ENCODE measurements around the gene ESRRA. TPM values are rescaled to one million over a fixed set of nuclear protein-coding genes. Genes with fewer than 3 reads are reported as not detected.

ESRRA gene
- total RNA-seq, 1 experiment from 2014 or later: 53.4 TPM

- no peak for TF ChIP-seq CTCF (IDR thresholded peaks at IDR 0.05; ENCODE audit: unreplicated experiment)
- H3K36me3 Mint-ChIP-seq (ENCODE audit: insufficient read depth, unreplicated experiment): peaks cover 57% of the 10 kb centered on the region
- H3K4me1 Mint-ChIP-seq (ENCODE audit: low read depth, unreplicated experiment): peaks cover 35% of the 10 kb centered on the region
These were observed 55.2 kb downstream of the ESRRA start for GRCh38 chr11:64360448-64360921.

GRCh38 chr11:64361659-64362058, 56.3 kb downstream of the ESRRA start:
- Mint-ChIP-seq H3K27me3 (ENCODE audit: unreplicated experiment) (no peaks in the 10 kb centered on the region), H3K4me1 (ENCODE audit: low read depth, unreplicated experiment) (peaks cover 35% of the 10 kb centered on the region), H3K27ac (ENCODE audit: unreplicated experiment) (no peak overlapping the region), H3K36me3 (ENCODE audit: insufficient read depth, unreplicated experiment) (peaks cover 69% of the 10 kb centered on the region), H3K4me3 (ENCODE audit: low read depth, unreplicated experiment) (no peak overlapping the region), H3K9me3 (ENCODE audit: low read depth, unreplicated experiment) (no peaks in the 10 kb centered on the region)
- no peak for DNase-seq
- no peak for TF ChIP-seq CTCF (IDR thresholded peaks at IDR 0.05; ENCODE audit: unreplicated experiment)
- intact Hi-C loops (cut with micrococcal nuclease; ENCODE audit: unreplicated experiment): no loop called here
- CTCF ChIA-PET: no interaction called here
- no TSS peak for BruUV-seq (replicated peaks)

More at GRCh38 chr11:64360448-64360921, 55.2 kb downstream of the ESRRA start:
- H3K27me3 Mint-ChIP-seq (ENCODE audit: unreplicated experiment): no peaks in the 10 kb centered on the region
- H3K9me3 Mint-ChIP-seq (ENCODE audit: low read depth, unreplicated experiment): no peaks in the 10 kb centered on the region
- peak overlapping the region; percentile 80 for H3K4me3 Mint-ChIP-seq (ENCODE audit: low read depth, unreplicated experiment)
- intact Hi-C loops (cut with micrococcal nuclease; ENCODE audit: unreplicated experiment): no loop called here
- DNase-seq: no peak
- H3K27ac Mint-ChIP-seq (ENCODE audit: unreplicated experiment): no peak overlapping the region
- no TSS peak for BruUV-seq (replicated peaks)
- CTCF ChIA-PET: no interaction called here

- no TSS peak for BruUV-seq (replicated peaks)
- H3K9me3 Mint-ChIP-seq (ENCODE audit: low read depth, unreplicated experiment): no peaks in the 10 kb centered on the region
- peaks cover 73% of the 10 kb centered on the region for H3K36me3 Mint-ChIP-seq (ENCODE audit: insufficient read depth, unreplicated experiment)
- intact Hi-C loops (cut with micrococcal nuclease; ENCODE audit: unreplicated experiment): no loop called here
- DNase-seq: no peak
- peaks cover 35% of the 10 kb centered on the region for H3K4me1 Mint-ChIP-seq (ENCODE audit: low read depth, unreplicated experiment)
- CTCF ChIA-PET: no interaction called here
- no peak for TF ChIP-seq CTCF (IDR thresholded peaks at IDR 0.05; ENCODE audit: unreplicated experiment)
- H3K27ac Mint-ChIP-seq (ENCODE audit: unreplicated experiment): no peak overlapping the region
- no peaks in the 10 kb centered on the region for H3K27me3 Mint-ChIP-seq (ENCODE audit: unreplicated experiment)
- H3K4me3 Mint-ChIP-seq (ENCODE audit: low read depth, unreplicated experiment): no peak overlapping the region
These were observed 57.0 kb downstream of the ESRRA start for GRCh38 chr11:64362339-64362738.

- CTCF ChIA-PET: interaction anchor here (1.3 kb wide), 1 partner anchor 10 kb away, joined by 3 read pairs; no protein-coding TSS in a partner anchor
- Mint-ChIP-seq H3K27ac (ENCODE audit: unreplicated experiment) (no peak overlapping the region), H3K9me3 (ENCODE audit: low read depth, unreplicated experiment) (no peaks in the 10 kb centered on the region), H3K4me3 (ENCODE audit: low read depth, unreplicated experiment) (no peak overlapping the region), H3K36me3 (ENCODE audit: insufficient read depth, unreplicated experiment) (peaks cover 74% of the 10 kb centered on the region), H3K27me3 (ENCODE audit: unreplicated experiment) (no peaks in the 10 kb centered on the region), H3K4me1 (ENCODE audit: low read depth, unreplicated experiment) (peaks cover 25% of the 10 kb centered on the region)
- intact Hi-C loops (cut with micrococcal nuclease; ENCODE audit: unreplicated experiment): no loop called here
- no TSS peak for BruUV-seq (replicated peaks)
- TF ChIP-seq CTCF (IDR thresholded peaks at IDR 0.05; ENCODE audit: unreplicated experiment): no peak
- DNase-seq: no peak
These were observed 59.1 kb downstream of the ESRRA start for GRCh38 chr11:64364435-64364834.
